GM12878 (cell line): ENCODE measurements around the gene GLIPR2. TPM values are rescaled to one million over a fixed set of nuclear protein-coding genes. Genes with fewer than 3 reads are reported as not detected.

Source experiments
- ATAC-seq: fragments of 200-7000 bp; cut with Tn5 transposase; 3 replicates; pipeline ENCODE4 v1.9.1; 2020; ENCODE audit warnings: mild to moderate bottlenecking, moderate library complexity
- BruUV-seq: library from RNA; stranded (reverse); fragments of 400-500 nt; replicated peaks from 2 replicates; lab custom pipeline; 2021; lab: Mats Ljungman, UMichigan
- CTCF ChIA-PET: fragments of 300-600 bp; sonication (Branson Sonifier 250); formaldehyde crosslinking; extraction: SDS; loops from one replicate; lab custom pipeline; 2021; ENCODE audit warnings: inconsistent platforms; lab: Yijun Ruan, JAX
- POLR2A ChIA-PET: fragments of 350-600 bp; formaldehyde crosslinking; extraction: SDS; loops from one replicate; lab custom pipeline; 2021; ENCODE audit warnings: inconsistent platforms; lab: Charles Lee
- RAD21 ChIA-PET: fragments of 300-600 bp; sonication (Branson Sonifier 250); formaldehyde crosslinking; loops from one replicate; lab custom pipeline; 2023; ENCODE audit warnings: antibody characterized with exemption; ENCODE audit not compliant: unreplicated experiment; lab: Charles Lee
- SMC1A ChIA-PET: fragments of 300-600 bp; sonication (Branson Sonifier 250); formaldehyde crosslinking; loops from one replicate; lab custom pipeline; 2023; ENCODE audit not compliant: unreplicated experiment, uncharacterized antibody; lab: Charles Lee
- DNase-seq: peaks from one replicate; pipeline ENCODE4 v3.0.0-alpha.2; 2011; ENCODE audit warnings: low read depth, low spot score
- FAIRE-seq: peaks from 3 replicates; lab custom pipeline; 2011; peaks lifted over from hg19 to GRCh38; lab: Jason Lieb, UNC
- H2AFZ ChIP-seq: 2 replicates; pipeline ENCODE4 v1.6.0; 2011; ENCODE audit warnings: low read depth, low read length, control low read depth; ENCODE audit not compliant: control insufficient read depth
- H3K27ac ChIP-seq: 2 replicates; pipeline ENCODE4 v1.5.1; 2011; ENCODE audit warnings: control low read depth; ENCODE audit not compliant: control insufficient read depth, insufficient read depth
- H3K27me3 ChIP-seq, 2 experiments: replicated peaks in 1 of 2; 2 replicates each; pipeline versions ENCODE4 v1.6.0 to v1.6.1; 2011; ENCODE audit warnings: low read length in 1 of 2; ENCODE audit not compliant: control insufficient read depth in 2 of 2, insufficient read depth in 2 of 2
- H3K36me3 ChIP-seq, 2 experiments: 2 replicates each; pipeline ENCODE4 v1.5.1; 2011; ENCODE audit warnings: low read length in 1 of 2; ENCODE audit not compliant: control insufficient read depth in 2 of 2, insufficient read depth in 2 of 2
- H3K4me1 ChIP-seq: 2 replicates; pipeline ENCODE4 v1.6.1; 2011; ENCODE audit warnings: mild to moderate bottlenecking, low read length, moderate library complexity, mixed read lengths; ENCODE audit not compliant: control insufficient read depth, insufficient read depth
- H3K4me2 ChIP-seq: 2 replicates; pipeline ENCODE4 v1.6.0; 2011; ENCODE audit warnings: control low read depth; ENCODE audit not compliant: control insufficient read depth, insufficient read depth
- H3K4me3 ChIP-seq: fragments of 200-600 bp; sonication (generic); 2 replicates; pipeline ENCODE4 v1.5.1; 2016
- H3K79me2 ChIP-seq: 2 replicates; pipeline ENCODE4 v1.6.0; 2011; ENCODE audit warnings: low read length; ENCODE audit not compliant: control insufficient read depth, insufficient read depth
- H3K9ac ChIP-seq: 2 replicates; pipeline ENCODE4 v1.8.0; 2011; ENCODE audit warnings: low read length, control low read depth, mixed read lengths; ENCODE audit not compliant: control insufficient read depth, insufficient read depth
- H3K9me3 ChIP-seq: replicated peaks from 3 replicates; pipeline ENCODE4 v1.5.1; 2011; ENCODE audit warnings: mild to moderate bottlenecking, low read length; ENCODE audit not compliant: control insufficient read depth, insufficient read depth
- H4K20me1 ChIP-seq: 2 replicates; pipeline ENCODE4 v1.6.0; 2011; ENCODE audit not compliant: control insufficient read depth, insufficient read depth
- BCL3 ChIP-seq: IDR thresholded peaks from 2 replicates; pipeline ENCODE4 v1.6.1; 2011; ENCODE audit warnings: borderline replicate concordance, low read depth, mild to moderate bottlenecking, moderate library complexity, low read length; ENCODE audit not compliant: insufficient read depth, poor library complexity, severe bottlenecking
- EP300 ChIP-seq, 2 experiments: fragments of 150-350 bp in 1 of 2; IDR thresholded peaks; 2 replicates each; pipeline ENCODE4 v1.6.1; 2011 to 2012; ENCODE audit warnings: low read depth in 2 of 2, low read length in 2 of 2, borderline replicate concordance in 1 of 2, improper control_type of control experiment in 1 of 2, inconsistent platforms in 1 of 2; ENCODE audit not compliant: control insufficient read depth in 1 of 2
- IRF3 ChIP-seq: fragments of 450-650 bp; IDR thresholded peaks from 2 replicates; pipeline ENCODE4 v1.6.1; 2014; ENCODE audit warnings: mild to moderate bottlenecking
- USF2 ChIP-seq: IDR thresholded peaks from 2 replicates; pipeline ENCODE4 v1.6.1; 2011; ENCODE audit warnings: low read depth, low read length, improper control_type of control experiment, borderline replicate concordance
- WGBS: methylation state at CpG from one replicate; pipeline ENCODE4 v1.1.6; 2016; ENCODE audit warnings: low lambda C conversion rate; ENCODE audit not compliant: insufficient replicate concordance, insufficient coverage; ENCODE audit errors: missing lambda C conversion rate; 5-methylcytosine and 5-hydroxymethylcytosine counted together
- in situ Hi-C: fragments of 300-500 bp; cut with MboI; formaldehyde crosslinking; loops from 9 replicates; pipeline ENCODE4 v1.14.3; 2018; ENCODE audit warnings: mixed read lengths
- intact Hi-C: fragments of 100-400 bp; cut with micrococcal nuclease; formaldehyde crosslinking; loops from one replicate; pipeline ENCODE4 v1.14.2; 2022; ENCODE audit not compliant: unreplicated experiment
- polyA plus RNA-seq, 11 experiments: library from polyadenylated mRNA; depleted of rRNA in 4 of 11; unstranded in 6 of 11; stranded (reverse) in 5 of 11; fragments of >200 nt; fragmentation: Nextera tagmentation in 4 of 11; fragmentation: Illumina TruSeq in 1 of 11; extraction: Ambion mirVana in 4 of 11; extraction: Trizol in 1 of 11; gene quantifications; 1 replicate in 1 of 11; 2 replicates in 10 of 11; pipeline versions ENCODE4 v1.2.1 to v1.2.3, GENCODE V29; 2011 to 2016; ENCODE audit warnings: inconsistent platforms in 2 of 11, missing spikeins in 2 of 11, low read depth in 1 of 11
- total RNA-seq, 4 experiments: library from RNA; depleted of rRNA in 3 of 4; stranded (reverse); fragments of >200 nt in 3 of 4; fragmentation: Illumina TruSeq in 1 of 4; extraction: Trizol in 1 of 4; gene quantifications; 2 replicates each; pipeline versions ENCODE4 v1.2.1 to v1.2.3, GENCODE V29; 2013 to 2021

The GLIPR2 gene
- total and polyA plus RNA-seq, 10 of the 15 experiments (the other 5 are each of a cell fraction or from before 2014, with no cell fraction given), result 0.41 to 3.5 (median 2.2) TPM

GRCh38 chr9:36112516-36112915 lies 24.0 kb upstream of the GLIPR2 start:
- Histone ChIP-seq H3K79me2 (no peaks in the 10 kb centered on the region), H3K36me3 (no peaks in the 10 kb centered on the region), H3K4me3 (no peak overlapping the region), H3K27ac (no peak overlapping the region), H3K9me3 (no peaks in the 10 kb centered on the region)
- intact Hi-C loops, result no loop called here
- WGBS, result 54% methylated on average over 3 of the region's 3 CpGs
- SMC1A ChIA-PET, result interaction anchor here (2.2 to 2.4 kb wide), 2 partner anchors 7 to 9 kb away, joined by 5 to 10 read pairs; no protein-coding TSS in a partner anchor
- ATAC-seq, result no peak
- TF ChIP-seq BCL3, result no peak
- TF ChIP-seq IRF3, result no peak
- no peak for TF ChIP-seq USF2
- no peak for TF ChIP-seq EP300 (IDR thresholded peaks at IDR 0.05; ENCODE audit: borderline replicate concordance in 1 of 2, control insufficient read depth in 1 of 2, low read depth in 2 of 2, low read length in 2 of 2)
- TF ChIP-seq, all 136 proteins: peak for 0
- FAIRE-seq (no peak), DNase-seq (no peak)
- POLR2A ChIA-PET, result no interaction called here
- no peaks in the 10 kb centered on the region for H4K20me1 ChIP-seq
- no peaks in the 10 kb centered on the region; a peak in 2 of 4 replicates for H3K27me3 ChIP-seq
- H3K9ac ChIP-seq, result no peak overlapping the region
- RAD21 ChIA-PET, result no interaction called here
- CTCF ChIA-PET, result interaction anchor here (1.4 to 12.5 kb wide), 2 partner anchors 10 to 54 kb away, joined by 5 to 88 read pairs; no protein-coding TSS in a partner anchor
- H3K4me2 ChIP-seq, result no peak overlapping the region
- H2AFZ ChIP-seq, result no peak overlapping the region; the same call in 1 of the 2 replicates
- in situ Hi-C loops, result no loop called here
- no TSS peak for BruUV-seq
- H3K4me1 ChIP-seq, result no peaks in the 10 kb centered on the region
